ENCODE measurements around the gene SPATC1L. TPM values are rescaled to one million over a fixed set of nuclear protein-coding genes. Genes with fewer than 3 reads are reported as not detected.

Gene SPATC1L
- total RNA-seq, 1 donor from 2014 or later, result 10.9 TPM

GRCh38 chr21:46154155-46154954, 29.9 kb downstream of the SPATC1L start:
- Histone ChIP-seq H3K36me3 (ENCODE audit: control insufficient read depth, insufficient read depth, low read length) (no peaks in the 10 kb centered on the region), H3K27me3 (ENCODE audit: control insufficient read depth, insufficient read depth, low read length) (no peaks in the 10 kb centered on the region), H3K4me3 (ENCODE audit: low read depth, low read length) (no peak overlapping the region)
- TF ChIP-seq CTCF (IDR thresholded peaks at IDR 0.05; ENCODE audit: insufficient read depth, low read length, poor library complexity, severe bottlenecking), result no peak
- no peak for DNase-seq (ENCODE audit: low read depth)

- Histone ChIP-seq H3K4me3 (ENCODE audit: low read depth, low read length) (no peak overlapping the region), H3K36me3 (ENCODE audit: control insufficient read depth, insufficient read depth, low read length) (no peaks in the 10 kb centered on the region), H3K27me3 (ENCODE audit: control insufficient read depth, insufficient read depth, low read length) (no peaks in the 10 kb centered on the region)
- peak; percentile 98 for TF ChIP-seq CTCF (IDR thresholded peaks at IDR 0.05; ENCODE audit: insufficient read depth, low read length, poor library complexity, severe bottlenecking)
- DNase-seq (ENCODE audit: low read depth), result no peak
Measured at GRCh38 chr21:46153247-46154154, 30.8 kb downstream of the SPATC1L start.

GRCh38 chr21:46152927-46153246, 31.4 kb downstream of the SPATC1L start:
- no peaks in the 10 kb centered on the region for H3K36me3 ChIP-seq (ENCODE audit: control insufficient read depth, insufficient read depth, low read length)
- no peak overlapping the region for H3K4me3 ChIP-seq (ENCODE audit: low read depth, low read length)
- no peak for DNase-seq (ENCODE audit: low read depth)
- no peaks in the 10 kb centered on the region for H3K27me3 ChIP-seq (ENCODE audit: control insufficient read depth, insufficient read depth, low read length)
- no peak for TF ChIP-seq CTCF (IDR thresholded peaks at IDR 0.05; ENCODE audit: insufficient read depth, low read length, poor library complexity, severe bottlenecking)

GRCh38 chr21:46151989-46152926, 32.0 kb downstream of the SPATC1L start:
- no peaks in the 10 kb centered on the region for H3K36me3 ChIP-seq (ENCODE audit: control insufficient read depth, insufficient read depth, low read length)
- no peak overlapping the region for H3K4me3 ChIP-seq (ENCODE audit: low read depth, low read length)
- DNase-seq (ENCODE audit: low read depth), result no peak
- no peaks in the 10 kb centered on the region for H3K27me3 ChIP-seq (ENCODE audit: control insufficient read depth, insufficient read depth, low read length)
- TF ChIP-seq CTCF (IDR thresholded peaks at IDR 0.05; ENCODE audit: insufficient read depth, low read length, poor library complexity, severe bottlenecking), result no peak

- no peaks in the 10 kb centered on the region for H3K36me3 ChIP-seq (ENCODE audit: control insufficient read depth, insufficient read depth, low read length)
- H3K27me3 ChIP-seq (ENCODE audit: control insufficient read depth, insufficient read depth, low read length), result no peaks in the 10 kb centered on the region
- no peak for TF ChIP-seq CTCF (IDR thresholded peaks at IDR 0.05; ENCODE audit: insufficient read depth, low read length, poor library complexity, severe bottlenecking)
- no peak overlapping the region for H3K4me3 ChIP-seq (ENCODE audit: low read depth, low read length)
- no peak for DNase-seq (ENCODE audit: low read depth)
Measured at GRCh38 chr21:46151261-46151988, 32.8 kb downstream of the SPATC1L start.
